A673 (cell line): ENCODE measurements around the gene RNF44.

Source experiments
- EZH2 ChIP-seq: fragments of 200-600 bp; sonication (generic); IDR thresholded peaks from 2 replicates; pipeline ENCODE4 v1.6.1; 2017; ENCODE audit warnings: borderline replicate concordance, low read depth, mild to moderate bottlenecking, mixed read lengths, antibody characterized with exemption, low read length; ENCODE audit not compliant: poor library complexity, severe bottlenecking
- TF ChIP-seq, protein P1 (sequence below): fragments of 300-800, 200-600 bp; sonication (generic); conservative IDR thresholded peaks from 2 replicates; pipeline ENCODE4 v1.5.1; 2017; ENCODE audit warnings: low read depth, mild to moderate bottlenecking, antibody characterized with exemption, low read length, moderate library complexity, mixed read lengths

DNA sequence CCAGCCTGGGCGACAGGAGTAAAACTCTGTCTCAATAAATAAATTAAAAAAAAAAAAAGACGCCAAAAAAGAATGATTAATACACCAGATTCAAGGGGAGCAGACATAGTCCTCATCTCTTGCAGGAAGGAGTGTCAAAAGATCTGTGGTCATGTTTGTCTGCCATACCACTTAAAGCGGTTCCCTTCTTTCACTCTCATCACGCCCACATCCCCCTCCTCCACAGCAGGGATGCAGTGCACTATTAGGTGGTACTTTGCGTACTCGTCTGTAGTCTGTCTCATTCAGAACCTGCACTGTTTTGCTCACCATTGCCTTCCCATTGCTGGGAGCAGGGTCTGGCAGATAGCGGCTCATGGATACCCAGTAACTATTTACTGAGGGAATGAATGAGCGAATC is 23.2 kb upstream of the RNF44 start:
- TF ChIP-seq, protein P1, sequence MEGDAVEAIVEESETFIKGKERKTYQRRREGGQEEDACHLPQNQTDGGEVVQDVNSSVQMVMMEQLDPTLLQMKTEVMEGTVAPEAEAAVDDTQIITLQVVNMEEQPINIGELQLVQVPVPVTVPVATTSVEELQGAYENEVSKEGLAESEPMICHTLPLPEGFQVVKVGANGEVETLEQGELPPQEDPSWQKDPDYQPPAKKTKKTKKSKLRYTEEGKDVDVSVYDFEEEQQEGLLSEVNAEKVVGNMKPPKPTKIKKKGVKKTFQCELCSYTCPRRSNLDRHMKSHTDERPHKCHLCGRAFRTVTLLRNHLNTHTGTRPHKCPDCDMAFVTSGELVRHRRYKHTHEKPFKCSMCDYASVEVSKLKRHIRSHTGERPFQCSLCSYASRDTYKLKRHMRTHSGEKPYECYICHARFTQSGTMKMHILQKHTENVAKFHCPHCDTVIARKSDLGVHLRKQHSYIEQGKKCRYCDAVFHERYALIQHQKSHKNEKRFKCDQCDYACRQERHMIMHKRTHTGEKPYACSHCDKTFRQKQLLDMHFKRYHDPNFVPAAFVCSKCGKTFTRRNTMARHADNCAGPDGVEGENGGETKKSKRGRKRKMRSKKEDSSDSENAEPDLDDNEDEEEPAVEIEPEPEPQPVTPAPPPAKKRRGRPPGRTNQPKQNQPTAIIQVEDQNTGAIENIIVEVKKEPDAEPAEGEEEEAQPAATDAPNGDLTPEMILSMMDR = no peak
- TF ChIP-seq EZH2 = no peak
